ENCODE measurements around the gene PLA2G7.
"Not testable (repeated sequence)": the region's sequence is repeated elsewhere in the genome, so short reads cannot be mapped to it uniquely, and the experiment has no call there.

PLA2G7 gene

GRCh38 chr6:46764961-46765360 lies 29.8 kb upstream of the PLA2G7 start:
- Histone ChIP-seq H3K36me3 (ENCODE audit: insufficient read depth, low read length) (no peaks in the 10 kb centered on the region), H3K27me3 (ENCODE audit: insufficient read depth, low read length) (no peaks in the 10 kb centered on the region), H2AFZ (ENCODE audit: low read length, unreplicated experiment) (no peak overlapping the region), H3K79me2 (ENCODE audit: control insufficient read depth, insufficient read depth, low read length, unreplicated experiment) (no peaks in the 10 kb centered on the region), H3K4me1 (ENCODE audit: control insufficient read depth, insufficient read depth, low read length, unreplicated experiment) (no peaks in the 10 kb centered on the region), H3K27ac (ENCODE audit: low read depth, low read length) (no peak overlapping the region), H3K4me3 (ENCODE audit: low read depth, low read length) (no peak overlapping the region)

- not testable (repeated sequence) for H3K36me3 ChIP-seq (ENCODE audit: insufficient read depth, low read length); H3K4me1 ChIP-seq (ENCODE audit: control insufficient read depth, insufficient read depth, low read length, unreplicated experiment); H3K27ac ChIP-seq (ENCODE audit: low read depth, low read length); H2AFZ ChIP-seq (ENCODE audit: low read length, unreplicated experiment); H3K4me3 ChIP-seq (ENCODE audit: low read depth, low read length); H3K27me3 ChIP-seq (ENCODE audit: insufficient read depth, low read length); H3K79me2 ChIP-seq (ENCODE audit: control insufficient read depth, insufficient read depth, low read length, unreplicated experiment)
Observed at GRCh38 chr6:46764280-46764679, 29.1 kb upstream of the PLA2G7 start.

GRCh38 chr6:46763466-46763865 lies 28.3 kb upstream of the PLA2G7 start:
- H3K27me3 ChIP-seq (ENCODE audit: insufficient read depth, low read length) = no peaks in the 10 kb centered on the region
- H2AFZ ChIP-seq (ENCODE audit: low read length, unreplicated experiment) = no peak overlapping the region
- no peak overlapping the region for H3K27ac ChIP-seq (ENCODE audit: low read depth, low read length)
- H3K36me3 ChIP-seq (ENCODE audit: insufficient read depth, low read length) = no peaks in the 10 kb centered on the region
- H3K4me3 ChIP-seq (ENCODE audit: low read depth, low read length) = no peak overlapping the region
- no peaks in the 10 kb centered on the region for H3K4me1 ChIP-seq (ENCODE audit: control insufficient read depth, insufficient read depth, low read length, unreplicated experiment)
- no peaks in the 10 kb centered on the region for H3K79me2 ChIP-seq (ENCODE audit: control insufficient read depth, insufficient read depth, low read length, unreplicated experiment)

GRCh38 chr6:46760925-46761324 lies 25.8 kb upstream of the PLA2G7 start:
- H3K4me1 ChIP-seq (ENCODE audit: control insufficient read depth, insufficient read depth, low read length, unreplicated experiment) = peaks cover 21% of the 10 kb centered on the region
- H3K27me3 ChIP-seq (ENCODE audit: insufficient read depth, low read length) = no peaks in the 10 kb centered on the region
- H3K4me3 ChIP-seq (ENCODE audit: low read depth, low read length) = no peak overlapping the region
- no peaks in the 10 kb centered on the region for H3K36me3 ChIP-seq (ENCODE audit: insufficient read depth, low read length)
- H3K79me2 ChIP-seq (ENCODE audit: control insufficient read depth, insufficient read depth, low read length, unreplicated experiment) = no peaks in the 10 kb centered on the region
- no peak overlapping the region for H2AFZ ChIP-seq (ENCODE audit: low read length, unreplicated experiment)
- no peak overlapping the region for H3K27ac ChIP-seq (ENCODE audit: low read depth, low read length)

GRCh38 chr6:46758960-46759753 lies 24.0 kb upstream of the PLA2G7 start:
- Histone ChIP-seq H3K79me2 (ENCODE audit: control insufficient read depth, insufficient read depth, low read length, unreplicated experiment) (no peaks in the 10 kb centered on the region), H2AFZ (ENCODE audit: low read length, unreplicated experiment) (no peak overlapping the region), H3K27ac (ENCODE audit: low read depth, low read length) (no peak overlapping the region), H3K36me3 (ENCODE audit: insufficient read depth, low read length) (no peaks in the 10 kb centered on the region), H3K27me3 (ENCODE audit: insufficient read depth, low read length) (0 out of 2 replicates have a peak, but pooled peaks cover 3% of the 10 kb centered on the region), H3K4me1 (ENCODE audit: control insufficient read depth, insufficient read depth, low read length, unreplicated experiment) (peaks cover 21% of the 10 kb centered on the region), H3K4me3 (ENCODE audit: low read depth, low read length) (no peak overlapping the region)

DNA sequence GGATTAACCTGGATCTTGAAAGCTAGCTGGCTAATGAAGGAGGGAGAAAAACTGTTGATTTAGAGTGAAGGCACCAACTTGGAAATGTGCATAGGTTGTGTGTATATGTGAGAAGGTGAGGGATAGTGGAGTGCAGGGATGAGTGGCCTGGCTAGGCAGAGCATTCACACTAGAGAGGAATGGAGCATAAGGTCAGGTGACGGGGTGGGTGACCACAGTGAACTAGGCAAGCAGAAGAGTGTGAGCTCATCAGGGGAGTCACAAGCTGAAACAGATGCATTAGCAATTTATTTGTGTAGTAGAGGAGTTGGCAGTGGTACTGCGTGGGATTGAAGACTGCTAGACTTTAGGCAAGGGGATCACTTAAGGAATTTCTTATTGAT lies 22.0 kb upstream of the PLA2G7 start:
- Histone ChIP-seq H3K27me3 (ENCODE audit: insufficient read depth, low read length) (0 out of 2 replicates have a peak, but pooled peaks cover 3% of the 10 kb centered on the region), H3K4me1 (ENCODE audit: control insufficient read depth, insufficient read depth, low read length, unreplicated experiment) (peaks cover 21% of the 10 kb centered on the region), H3K4me3 (ENCODE audit: low read depth, low read length) (no peak overlapping the region), H3K36me3 (ENCODE audit: insufficient read depth, low read length) (no peaks in the 10 kb centered on the region), H2AFZ (ENCODE audit: low read length, unreplicated experiment) (no peak overlapping the region), H3K27ac (ENCODE audit: low read depth, low read length) (no peak overlapping the region), H3K79me2 (ENCODE audit: control insufficient read depth, insufficient read depth, low read length, unreplicated experiment) (no peaks in the 10 kb centered on the region)

DNA sequence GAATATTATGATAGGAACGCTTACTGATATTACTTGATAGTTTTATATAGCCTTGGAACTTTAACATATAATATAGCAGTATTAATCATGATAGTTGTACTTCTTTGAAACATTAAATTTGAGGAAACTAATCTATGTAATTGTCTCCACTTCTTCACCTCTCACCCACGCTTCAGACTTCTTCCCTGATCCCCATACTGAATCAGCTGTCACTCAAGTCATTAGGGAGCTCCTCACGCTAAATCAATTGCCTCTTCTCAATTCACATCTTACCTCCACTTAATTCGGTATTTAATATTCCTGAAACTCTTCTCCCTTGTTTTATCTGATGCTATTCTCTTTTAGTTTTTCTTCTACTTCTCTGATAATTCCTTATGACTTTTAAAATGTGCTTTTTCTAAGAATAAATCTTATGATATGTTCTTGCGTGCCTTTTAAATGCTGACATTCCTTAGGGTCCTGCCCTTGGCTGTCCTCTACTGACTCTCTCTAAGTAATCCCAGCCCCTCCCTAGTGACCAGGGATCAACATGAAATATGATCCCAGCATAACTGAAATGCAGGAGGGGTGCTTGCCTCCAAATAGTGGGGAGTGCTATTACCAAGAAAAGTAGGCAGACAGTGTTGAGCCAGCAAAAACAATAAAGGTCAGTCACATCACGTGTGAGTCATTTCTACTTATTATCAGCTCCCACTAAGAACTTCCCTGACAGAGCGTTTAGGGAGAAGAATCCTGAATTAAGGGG lies 21.5 kb upstream of the PLA2G7 start:
- Histone ChIP-seq H3K36me3 (ENCODE audit: insufficient read depth, low read length) (no peaks in the 10 kb centered on the region), H2AFZ (ENCODE audit: low read length, unreplicated experiment) (no peak overlapping the region), H3K4me1 (ENCODE audit: control insufficient read depth, insufficient read depth, low read length, unreplicated experiment) (peaks cover 21% of the 10 kb centered on the region), H3K27ac (ENCODE audit: low read depth, low read length) (no peak overlapping the region), H3K79me2 (ENCODE audit: control insufficient read depth, insufficient read depth, low read length, unreplicated experiment) (no peaks in the 10 kb centered on the region), H3K4me3 (ENCODE audit: low read depth, low read length) (no peak overlapping the region), H3K27me3 (ENCODE audit: insufficient read depth, low read length) (0 out of 2 replicates have a peak, but pooled peaks cover 3% of the 10 kb centered on the region)

DNA sequence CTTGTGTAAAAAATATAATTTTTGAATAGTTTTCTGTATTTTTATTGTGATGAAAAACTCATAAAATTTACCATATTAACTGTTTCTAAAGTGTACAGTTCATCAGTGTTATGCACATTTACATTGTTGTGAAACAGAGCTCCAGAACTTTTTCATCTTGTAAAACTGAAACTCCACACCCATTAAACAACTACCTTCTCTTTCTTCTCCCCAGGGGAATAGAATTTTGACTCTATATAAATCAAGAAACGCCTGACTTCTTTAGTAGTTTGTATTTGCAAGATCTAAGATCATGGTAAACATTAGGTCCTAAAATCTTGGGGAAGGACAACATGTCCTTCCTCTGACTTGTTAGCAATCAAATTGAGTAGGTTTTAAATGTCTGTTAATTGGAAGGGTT lies 20.7 kb upstream of the PLA2G7 start:
- no peaks in the 10 kb centered on the region for H3K79me2 ChIP-seq (ENCODE audit: control insufficient read depth, insufficient read depth, low read length, unreplicated experiment)
- no peak overlapping the region for H2AFZ ChIP-seq (ENCODE audit: low read length, unreplicated experiment)
- H3K27ac ChIP-seq (ENCODE audit: low read depth, low read length) = no peak overlapping the region
- H3K4me1 ChIP-seq (ENCODE audit: control insufficient read depth, insufficient read depth, low read length, unreplicated experiment) = peaks cover 21% of the 10 kb centered on the region
- no peak overlapping the region for H3K4me3 ChIP-seq (ENCODE audit: low read depth, low read length)
- no peaks in the 10 kb centered on the region for H3K36me3 ChIP-seq (ENCODE audit: insufficient read depth, low read length)
- 0 out of 2 replicates have a peak, but pooled peaks cover 3% of the 10 kb centered on the region for H3K27me3 ChIP-seq (ENCODE audit: insufficient read depth, low read length)

DNA sequence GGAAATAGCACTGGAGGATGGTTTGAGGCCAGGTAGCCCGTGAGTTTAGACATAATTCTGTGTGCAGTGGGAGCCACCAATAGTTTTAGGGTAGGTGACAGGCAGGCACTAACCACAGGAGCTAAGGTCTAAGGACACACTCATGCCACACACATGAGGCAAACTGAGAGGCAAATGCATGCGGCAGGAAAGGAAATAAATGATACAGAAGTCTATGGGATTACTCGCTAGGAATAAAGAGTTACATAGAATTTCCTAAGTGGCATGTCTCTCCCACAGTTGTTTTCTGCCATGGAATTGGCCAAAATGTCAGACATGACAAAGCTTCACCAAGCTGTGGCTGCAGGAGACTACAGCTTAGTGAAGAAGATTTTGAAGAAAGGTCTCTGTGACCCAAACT lies 16.5 kb upstream of the PLA2G7 start:
- Histone ChIP-seq H3K36me3 (ENCODE audit: insufficient read depth, low read length) (no peaks in the 10 kb centered on the region), H3K4me3 (ENCODE audit: low read depth, low read length) (no peak overlapping the region), H3K79me2 (ENCODE audit: control insufficient read depth, insufficient read depth, low read length, unreplicated experiment) (no peaks in the 10 kb centered on the region), H3K27ac (ENCODE audit: low read depth, low read length) (no peak overlapping the region), H3K27me3 (ENCODE audit: insufficient read depth, low read length) (peaks cover 3% of the 10 kb centered on the region; the same call in 1 of the 2 replicates), H2AFZ (ENCODE audit: low read length, unreplicated experiment) (no peak overlapping the region), H3K4me1 (ENCODE audit: control insufficient read depth, insufficient read depth, low read length, unreplicated experiment) (peaks cover 7% of the 10 kb centered on the region)

GRCh38 chr6:46749731-46750130 lies 14.6 kb upstream of the PLA2G7 start:
- Histone ChIP-seq H3K4me1 (ENCODE audit: control insufficient read depth, insufficient read depth, low read length, unreplicated experiment) (no peaks in the 10 kb centered on the region), H3K36me3 (ENCODE audit: insufficient read depth, low read length) (no peaks in the 10 kb centered on the region), H3K4me3 (ENCODE audit: low read depth, low read length) (no peak overlapping the region), H3K27me3 (ENCODE audit: insufficient read depth, low read length) (peaks cover 17% of the 10 kb centered on the region), H2AFZ (ENCODE audit: low read length, unreplicated experiment) (no peak overlapping the region), H3K27ac (ENCODE audit: low read depth, low read length) (no peak overlapping the region), H3K79me2 (ENCODE audit: control insufficient read depth, insufficient read depth, low read length, unreplicated experiment) (no peaks in the 10 kb centered on the region)

Measured in ACC112 (cell line).